K562 (cell line): ENCODE data around the gene NUP188. TPM values are rescaled to one million over a fixed set of nuclear protein-coding genes. Genes with fewer than 3 reads are reported as not detected.

Source experiments
- CREM ChIP-seq: IDR thresholded peaks from 2 replicates; pipeline ENCODE4 v1.6.1; 2014; ENCODE audit warnings: antibody characterized with exemption, low read depth
- FIP1L1 ChIP-seq: fragments of 200-400 bp; formaldehyde crosslinking; IDR thresholded peaks from 2 replicates; pipeline ENCODE4 v1.6.1; 2018; ENCODE audit warnings: mild to moderate bottlenecking, low read depth, low read length; ENCODE audit not compliant: poor library complexity, severe bottlenecking
- LARP7 ChIP-seq: fragments of 450-650 bp; IDR thresholded peaks from 2 replicates; pipeline ENCODE4 v1.6.1; 2016
- PHF21A ChIP-seq: fragments of 450-650 bp; IDR thresholded peaks from 2 replicates; pipeline ENCODE4 v1.6.1; 2017; ENCODE audit warnings: low read depth, borderline replicate concordance
- SREBF2 ChIP-seq: sonication (generic); formaldehyde crosslinking; IDR thresholded peaks from 2 replicates; pipeline ENCODE4 v1.4.0; 2020; ENCODE audit warnings: mild to moderate bottlenecking, missing genetic modification reagents
- ZFP30 ChIP-seq: fragments of 250-450 bp; sonication (Bioruptor Pico); IDR thresholded peaks from 2 replicates; pipeline ENCODE4 v1.8.0; 2022; ENCODE audit warnings: moderate library complexity, mild to moderate bottlenecking, inconsistent platforms, borderline replicate concordance
- polyA plus RNA-seq, 8 experiments: library from polyadenylated mRNA; depleted of rRNA in 4 of 8; stranded (reverse) in 5 of 8; unstranded in 3 of 8; fragments of >200 nt; fragmentation: Nextera tagmentation in 2 of 8; fragmentation: Illumina TruSeq in 1 of 8; extraction: Ambion mirVana in 2 of 8; extraction: Trizol in 1 of 8; gene quantifications; 2 replicates each; pipeline versions ENCODE4 v1.2.1 to v1.2.3, GENCODE V29; 2011 to 2014; ENCODE audit warnings: inconsistent platforms in 1 of 8, missing spikeins in 1 of 8
- total RNA-seq, 7 experiments: library from RNA; depleted of rRNA in 6 of 7; stranded (reverse); fragments of >200 nt in 6 of 7; fragmentation: Illumina TruSeq in 2 of 7; extraction: Trizol in 2 of 7; gene quantifications; 2 replicates each; pipeline versions ENCODE4 v1.2.1 to v1.2.3, GENCODE V29; 2011 to 2021; ENCODE audit warnings: low replicate concordance in 1 of 7
- TF ChIP-seq, protein P1 (sequence below): sonication (generic); formaldehyde crosslinking; IDR thresholded peaks from 2 replicates; pipeline ENCODE4 v1.8.0; 2023; ENCODE audit warnings: mild to moderate bottlenecking, missing genetic modification reagents
- TF ChIP-seq, protein P2 (sequence below): fragments of 200-600 bp; sonication (generic); IDR thresholded peaks from one replicate; pipeline ENCODE4 v1.6.1; 2012; ENCODE audit warnings: mild to moderate bottlenecking, low read depth, low read length, inconsistent platforms
- TF ChIP-seq, protein P3 (sequence below): fragments of 250-450 bp; sonication (Bioruptor Pico); IDR thresholded peaks from 2 replicates; pipeline ENCODE4 v1.8.0; 2021; ENCODE audit warnings: moderate library complexity, mild to moderate bottlenecking, inconsistent platforms

Gene NUP188
- total and polyA plus RNA-seq, 9 of the 15 experiments (the other 6 are each of a cell fraction or from before 2014, with no cell fraction given): 11.7 to 135 (median 70.6) TPM

DNA sequence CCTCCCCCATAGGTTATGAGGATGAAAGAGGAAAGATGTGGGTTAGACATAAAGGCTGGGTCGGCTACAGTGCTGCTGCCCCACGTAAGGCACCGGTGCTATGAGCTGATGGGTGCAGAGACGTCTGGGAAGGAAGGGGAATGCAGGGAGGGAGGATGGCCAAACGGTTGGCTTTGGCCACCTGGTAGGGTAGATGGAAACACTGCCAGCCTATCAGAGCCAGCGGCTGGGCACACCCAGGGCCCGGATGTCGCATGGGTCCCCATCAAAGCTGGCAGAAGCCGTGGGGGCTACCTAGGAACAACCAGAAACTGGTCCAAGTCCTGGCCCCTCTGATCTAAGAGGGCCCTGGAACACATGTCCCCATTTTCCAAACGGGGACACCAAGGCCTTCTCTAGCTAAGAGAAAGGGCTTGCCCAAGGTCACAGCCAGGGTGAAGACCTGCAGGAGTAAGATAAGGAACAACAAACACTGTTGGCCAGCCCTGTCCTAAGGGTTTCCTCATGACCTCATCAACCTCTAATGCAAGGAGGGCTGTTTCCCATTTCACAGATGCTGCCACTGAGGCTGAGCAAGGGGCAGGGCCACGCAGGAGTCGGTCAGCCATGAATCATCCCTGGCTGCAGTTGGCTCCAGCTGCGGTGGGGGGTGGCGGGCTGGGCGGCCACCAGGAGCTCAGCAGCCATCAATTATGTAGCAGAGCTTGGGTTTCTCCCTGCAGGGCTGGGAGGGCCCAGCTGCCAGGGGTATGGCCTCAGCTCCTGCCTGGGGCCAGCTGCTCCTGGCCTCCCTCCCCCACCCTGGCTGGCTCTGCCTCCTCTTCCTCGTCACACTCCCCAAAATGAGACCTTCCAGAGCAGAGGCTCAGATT lies 75.8 kb downstream of the NUP188 start (continued):
- TF ChIP-seq, protein P1, sequence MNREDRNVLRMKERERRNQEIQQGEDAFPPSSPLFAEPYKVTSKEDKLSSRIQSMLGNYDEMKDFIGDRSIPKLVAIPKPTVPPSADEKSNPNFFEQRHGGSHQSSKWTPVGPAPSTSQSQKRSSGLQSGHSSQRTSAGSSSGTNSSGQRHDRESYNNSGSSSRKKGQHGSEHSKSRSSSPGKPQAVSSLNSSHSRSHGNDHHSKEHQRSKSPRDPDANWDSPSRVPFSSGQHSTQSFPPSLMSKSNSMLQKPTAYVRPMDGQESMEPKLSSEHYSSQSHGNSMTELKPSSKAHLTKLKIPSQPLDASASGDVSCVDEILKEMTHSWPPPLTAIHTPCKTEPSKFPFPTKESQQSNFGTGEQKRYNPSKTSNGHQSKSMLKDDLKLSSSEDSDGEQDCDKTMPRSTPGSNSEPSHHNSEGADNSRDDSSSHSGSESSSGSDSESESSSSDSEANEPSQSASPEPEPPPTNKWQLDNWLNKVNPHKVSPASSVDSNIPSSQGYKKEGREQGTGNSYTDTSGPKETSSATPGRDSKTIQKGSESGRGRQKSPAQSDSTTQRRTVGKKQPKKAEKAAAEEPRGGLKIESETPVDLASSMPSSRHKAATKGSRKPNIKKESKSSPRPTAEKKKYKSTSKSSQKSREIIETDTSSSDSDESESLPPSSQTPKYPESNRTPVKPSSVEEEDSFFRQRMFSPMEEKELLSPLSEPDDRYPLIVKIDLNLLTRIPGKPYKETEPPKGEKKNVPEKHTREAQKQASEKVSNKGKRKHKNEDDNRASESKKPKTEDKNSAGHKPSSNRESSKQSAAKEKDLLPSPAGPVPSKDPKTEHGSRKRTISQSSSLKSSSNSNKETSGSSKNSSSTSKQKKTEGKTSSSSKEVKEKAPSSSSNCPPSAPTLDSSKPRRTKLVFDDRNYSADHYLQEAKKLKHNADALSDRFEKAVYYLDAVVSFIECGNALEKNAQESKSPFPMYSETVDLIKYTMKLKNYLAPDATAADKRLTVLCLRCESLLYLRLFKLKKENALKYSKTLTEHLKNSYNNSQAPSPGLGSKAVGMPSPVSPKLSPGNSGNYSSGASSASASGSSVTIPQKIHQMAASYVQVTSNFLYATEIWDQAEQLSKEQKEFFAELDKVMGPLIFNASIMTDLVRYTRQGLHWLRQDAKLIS (CRISPR knock-in tag): no peak
- no peak for TF ChIP-seq FIP1L1
- no peak for TF ChIP-seq LARP7
- 0 out of 2 replicates have a peak, but pooled peaks have one; percentile 76 for TF ChIP-seq SREBF2 (CRISPR knock-in tag)
- peak; percentile 58 for TF ChIP-seq CREM
- TF ChIP-seq, protein P2, sequence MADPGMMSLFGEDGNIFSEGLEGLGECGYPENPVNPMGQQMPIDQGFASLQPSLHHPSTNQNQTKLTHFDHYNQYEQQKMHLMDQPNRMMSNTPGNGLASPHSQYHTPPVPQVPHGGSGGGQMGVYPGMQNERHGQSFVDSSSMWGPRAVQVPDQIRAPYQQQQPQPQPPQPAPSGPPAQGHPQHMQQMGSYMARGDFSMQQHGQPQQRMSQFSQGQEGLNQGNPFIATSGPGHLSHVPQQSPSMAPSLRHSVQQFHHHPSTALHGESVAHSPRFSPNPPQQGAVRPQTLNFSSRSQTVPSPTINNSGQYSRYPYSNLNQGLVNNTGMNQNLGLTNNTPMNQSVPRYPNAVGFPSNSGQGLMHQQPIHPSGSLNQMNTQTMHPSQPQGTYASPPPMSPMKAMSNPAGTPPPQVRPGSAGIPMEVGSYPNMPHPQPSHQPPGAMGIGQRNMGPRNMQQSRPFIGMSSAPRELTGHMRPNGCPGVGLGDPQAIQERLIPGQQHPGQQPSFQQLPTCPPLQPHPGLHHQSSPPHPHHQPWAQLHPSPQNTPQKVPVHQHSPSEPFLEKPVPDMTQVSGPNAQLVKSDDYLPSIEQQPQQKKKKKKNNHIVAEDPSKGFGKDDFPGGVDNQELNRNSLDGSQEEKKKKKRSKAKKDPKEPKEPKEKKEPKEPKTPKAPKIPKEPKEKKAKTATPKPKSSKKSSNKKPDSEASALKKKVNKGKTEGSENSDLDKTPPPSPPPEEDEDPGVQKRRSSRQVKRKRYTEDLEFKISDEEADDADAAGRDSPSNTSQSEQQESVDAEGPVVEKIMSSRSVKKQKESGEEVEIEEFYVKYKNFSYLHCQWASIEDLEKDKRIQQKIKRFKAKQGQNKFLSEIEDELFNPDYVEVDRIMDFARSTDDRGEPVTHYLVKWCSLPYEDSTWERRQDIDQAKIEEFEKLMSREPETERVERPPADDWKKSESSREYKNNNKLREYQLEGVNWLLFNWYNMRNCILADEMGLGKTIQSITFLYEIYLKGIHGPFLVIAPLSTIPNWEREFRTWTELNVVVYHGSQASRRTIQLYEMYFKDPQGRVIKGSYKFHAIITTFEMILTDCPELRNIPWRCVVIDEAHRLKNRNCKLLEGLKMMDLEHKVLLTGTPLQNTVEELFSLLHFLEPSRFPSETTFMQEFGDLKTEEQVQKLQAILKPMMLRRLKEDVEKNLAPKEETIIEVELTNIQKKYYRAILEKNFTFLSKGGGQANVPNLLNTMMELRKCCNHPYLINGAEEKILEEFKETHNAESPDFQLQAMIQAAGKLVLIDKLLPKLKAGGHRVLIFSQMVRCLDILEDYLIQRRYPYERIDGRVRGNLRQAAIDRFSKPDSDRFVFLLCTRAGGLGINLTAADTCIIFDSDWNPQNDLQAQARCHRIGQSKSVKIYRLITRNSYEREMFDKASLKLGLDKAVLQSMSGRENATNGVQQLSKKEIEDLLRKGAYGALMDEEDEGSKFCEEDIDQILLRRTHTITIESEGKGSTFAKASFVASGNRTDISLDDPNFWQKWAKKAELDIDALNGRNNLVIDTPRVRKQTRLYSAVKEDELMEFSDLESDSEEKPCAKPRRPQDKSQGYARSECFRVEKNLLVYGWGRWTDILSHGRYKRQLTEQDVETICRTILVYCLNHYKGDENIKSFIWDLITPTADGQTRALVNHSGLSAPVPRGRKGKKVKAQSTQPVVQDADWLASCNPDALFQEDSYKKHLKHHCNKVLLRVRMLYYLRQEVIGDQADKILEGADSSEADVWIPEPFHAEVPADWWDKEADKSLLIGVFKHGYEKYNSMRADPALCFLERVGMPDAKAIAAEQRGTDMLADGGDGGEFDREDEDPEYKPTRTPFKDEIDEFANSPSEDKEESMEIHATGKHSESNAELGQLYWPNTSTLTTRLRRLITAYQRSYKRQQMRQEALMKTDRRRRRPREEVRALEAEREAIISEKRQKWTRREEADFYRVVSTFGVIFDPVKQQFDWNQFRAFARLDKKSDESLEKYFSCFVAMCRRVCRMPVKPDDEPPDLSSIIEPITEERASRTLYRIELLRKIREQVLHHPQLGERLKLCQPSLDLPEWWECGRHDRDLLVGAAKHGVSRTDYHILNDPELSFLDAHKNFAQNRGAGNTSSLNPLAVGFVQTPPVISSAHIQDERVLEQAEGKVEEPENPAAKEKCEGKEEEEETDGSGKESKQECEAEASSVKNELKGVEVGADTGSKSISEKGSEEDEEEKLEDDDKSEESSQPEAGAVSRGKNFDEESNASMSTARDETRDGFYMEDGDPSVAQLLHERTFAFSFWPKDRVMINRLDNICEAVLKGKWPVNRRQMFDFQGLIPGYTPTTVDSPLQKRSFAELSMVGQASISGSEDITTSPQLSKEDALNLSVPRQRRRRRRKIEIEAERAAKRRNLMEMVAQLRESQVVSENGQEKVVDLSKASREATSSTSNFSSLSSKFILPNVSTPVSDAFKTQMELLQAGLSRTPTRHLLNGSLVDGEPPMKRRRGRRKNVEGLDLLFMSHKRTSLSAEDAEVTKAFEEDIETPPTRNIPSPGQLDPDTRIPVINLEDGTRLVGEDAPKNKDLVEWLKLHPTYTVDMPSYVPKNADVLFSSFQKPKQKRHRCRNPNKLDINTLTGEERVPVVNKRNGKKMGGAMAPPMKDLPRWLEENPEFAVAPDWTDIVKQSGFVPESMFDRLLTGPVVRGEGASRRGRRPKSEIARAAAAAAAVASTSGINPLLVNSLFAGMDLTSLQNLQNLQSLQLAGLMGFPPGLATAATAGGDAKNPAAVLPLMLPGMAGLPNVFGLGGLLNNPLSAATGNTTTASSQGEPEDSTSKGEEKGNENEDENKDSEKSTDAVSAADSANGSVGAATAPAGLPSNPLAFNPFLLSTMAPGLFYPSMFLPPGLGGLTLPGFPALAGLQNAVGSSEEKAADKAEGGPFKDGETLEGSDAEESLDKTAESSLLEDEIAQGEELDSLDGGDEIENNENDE: no peak
- TF ChIP-seq ZFP30: no peak
- TF ChIP-seq, protein P3, sequence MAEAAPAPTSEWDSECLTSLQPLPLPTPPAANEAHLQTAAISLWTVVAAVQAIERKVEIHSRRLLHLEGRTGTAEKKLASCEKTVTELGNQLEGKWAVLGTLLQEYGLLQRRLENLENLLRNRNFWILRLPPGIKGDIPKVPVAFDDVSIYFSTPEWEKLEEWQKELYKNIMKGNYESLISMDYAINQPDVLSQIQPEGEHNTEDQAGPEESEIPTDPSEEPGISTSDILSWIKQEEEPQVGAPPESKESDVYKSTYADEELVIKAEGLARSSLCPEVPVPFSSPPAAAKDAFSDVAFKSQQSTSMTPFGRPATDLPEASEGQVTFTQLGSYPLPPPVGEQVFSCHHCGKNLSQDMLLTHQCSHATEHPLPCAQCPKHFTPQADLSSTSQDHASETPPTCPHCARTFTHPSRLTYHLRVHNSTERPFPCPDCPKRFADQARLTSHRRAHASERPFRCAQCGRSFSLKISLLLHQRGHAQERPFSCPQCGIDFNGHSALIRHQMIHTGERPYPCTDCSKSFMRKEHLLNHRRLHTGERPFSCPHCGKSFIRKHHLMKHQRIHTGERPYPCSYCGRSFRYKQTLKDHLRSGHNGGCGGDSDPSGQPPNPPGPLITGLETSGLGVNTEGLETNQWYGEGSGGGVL (CRISPR knock-in tag): no peak
- TF ChIP-seq PHF21A: no peak
